ENCODE measurements around the gene CACYBP.

The CACYBP gene

DNA sequence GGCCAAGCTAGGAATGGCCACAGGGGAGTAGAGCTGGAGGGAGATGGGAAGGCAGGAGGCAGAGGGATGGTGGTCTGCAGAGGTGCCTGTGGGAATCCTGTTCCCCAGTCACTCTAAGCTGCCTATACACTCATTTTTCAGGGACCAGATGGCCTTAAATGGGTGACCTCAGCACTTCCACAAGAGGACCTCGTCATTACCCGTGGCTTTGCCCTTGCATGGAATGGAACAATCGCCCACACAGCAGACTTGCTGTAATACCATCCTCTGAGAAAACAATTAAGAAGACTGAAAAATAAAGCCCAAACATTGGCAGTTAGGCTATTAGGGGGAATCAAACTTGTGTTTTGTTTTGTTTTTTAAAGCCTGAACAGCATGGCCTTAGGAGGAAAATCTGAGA lies 55.0 kb downstream of the CACYBP start:
- H3K36me3 ChIP-seq (ENCODE audit: control insufficient read depth, insufficient read depth, low read length) = no peaks in the 10 kb centered on the region
- no peaks in the 10 kb centered on the region for H3K27me3 ChIP-seq (replicated peaks; ENCODE audit: control insufficient read depth, insufficient read depth, low read length, poor library complexity, severe bottlenecking)
- no peak overlapping the region for H3K4me3 ChIP-seq (ENCODE audit: insufficient read depth, low read depth, low read length, poor library complexity, severe bottlenecking)
- H3K4me1 ChIP-seq (ENCODE audit: control insufficient read depth, insufficient read depth, low read length, poor library complexity, severe bottlenecking) = no peaks in the 10 kb centered on the region
- H3K27ac ChIP-seq (ENCODE audit: insufficient read depth, low read length, poor library complexity, severe bottlenecking) = no peak overlapping the region
- DNase-seq = no peak
- H3K9me3 ChIP-seq (ENCODE audit: control insufficient read depth, low read length) = no peaks in the 10 kb centered on the region

Measured in effector memory CD4-positive, alpha-beta T cell (primary cell).